PC-3 (cell line): ENCODE results near the gene AGAP3. TPM values are rescaled to one million over a fixed set of nuclear protein-coding genes. Genes with fewer than 3 reads are reported as not detected.

Experiments used
- ATAC-seq: fragments of 200-7000 bp; cut with Tn5 transposase; 2 replicates; pipeline ENCODE4 v1.9.1; 2020; ENCODE audit warnings: mild to moderate bottlenecking, moderate library complexity
- BruUV-seq: library from RNA; stranded (reverse); fragments of 400-500 nt; replicated peaks from 2 replicates; lab custom pipeline; 2021; lab: Mats Ljungman, UMichigan
- CTCF ChIA-PET: fragments of 300-600 bp; sonication (Branson Sonifier 250); formaldehyde crosslinking; loops from one replicate; lab custom pipeline; 2022; ENCODE audit warnings: antibody characterized with exemption; lab: Charles Lee
- POLR2A ChIA-PET: fragments of 300-600 bp; sonication (Branson Sonifier 250); formaldehyde crosslinking; loops from one replicate; lab custom pipeline; 2022; ENCODE audit warnings: antibody characterized with exemption; ENCODE audit not compliant: unreplicated experiment; lab: Charles Lee
- DNase-seq: peaks from one replicate; pipeline ENCODE4 v3.0.0-alpha.2; 2015
- H2AFZ ChIP-seq: fragments of 300-600 bp; sonication (generic); 2 replicates; pipeline ENCODE4 v1.6.0; 2016; ENCODE audit warnings: antibody characterized with exemption, low read length
- H3F3A ChIP-seq: fragments of 300-600 bp; sonication (generic); one replicate; pipeline ENCODE4 v1.6.0; 2017; ENCODE audit warnings: antibody characterized with exemption, low read length, control low read depth, mild to moderate bottlenecking; ENCODE audit not compliant: unreplicated experiment
- H3K27ac ChIP-seq: fragments of 300-600 bp; sonication (generic); 2 replicates; pipeline ENCODE4 v1.5.1; 2016; ENCODE audit warnings: mild to moderate bottlenecking, low read length
- H3K27me3 ChIP-seq: fragments of 300-600 bp; sonication (generic); 2 replicates; pipeline ENCODE4 v1.6.1; 2016; ENCODE audit warnings: low read length, mixed read lengths
- H3K36me3 ChIP-seq: fragments of 300-600 bp; sonication (generic); 2 replicates; pipeline ENCODE4 v1.6.1; 2016; ENCODE audit warnings: low read depth, mixed run types, low read length, mixed read lengths
- H3K4me1 ChIP-seq: fragments of 300-600 bp; sonication (generic); 2 replicates; pipeline ENCODE4 v1.5.1; 2016; ENCODE audit warnings: low read length; ENCODE audit not compliant: insufficient read depth
- H3K4me2 ChIP-seq: fragments of 300-600 bp; sonication (generic); 2 replicates; pipeline ENCODE4 v1.6.0; 2016; ENCODE audit warnings: low read length
- H3K4me3 ChIP-seq: fragments of 300-600 bp; sonication (generic); 2 replicates; pipeline ENCODE4 v1.5.1; 2016; ENCODE audit warnings: mild to moderate bottlenecking, low read length, mixed read lengths
- H3K79me2 ChIP-seq: fragments of 300-600 bp; sonication (generic); 2 replicates; pipeline ENCODE4 v1.6.1; 2017; ENCODE audit warnings: low read length, mixed read lengths
- H3K9ac ChIP-seq: fragments of 300-600 bp; sonication (generic); 2 replicates; pipeline ENCODE4 v1.6.0; 2016; ENCODE audit warnings: mild to moderate bottlenecking, low read length
- H3K9me2 ChIP-seq: fragments of 300-600 bp; sonication (generic); replicated peaks from 2 replicates; pipeline ENCODE4 v1.6.1; 2016; ENCODE audit warnings: mixed run types, low read length, mixed read lengths
- H3K9me3 ChIP-seq: fragments of 300-600 bp; sonication (generic); 2 replicates; pipeline ENCODE4 v1.6.1; 2016; ENCODE audit warnings: low read length, mixed read lengths
- H4K20me1 ChIP-seq: fragments of 300-600 bp; sonication (generic); 2 replicates; pipeline ENCODE4 v1.6.1; 2016; ENCODE audit warnings: low read length, mixed read lengths
- EZH2 ChIP-seq: fragments of 300-600 bp; sonication (generic); IDR thresholded peaks from one replicate; pipeline ENCODE4 v1.6.1; 2017; ENCODE audit warnings: antibody characterized with exemption, mild to moderate bottlenecking, low read length; ENCODE audit not compliant: unreplicated experiment
- EZH2phosphoT487 ChIP-seq: fragments of 300-600 bp; sonication (generic); IDR thresholded peaks from 2 replicates; pipeline ENCODE4 v1.6.1; 2018; ENCODE audit warnings: mild to moderate bottlenecking, antibody characterized with exemption, low read length, borderline replicate concordance
- intact Hi-C: fragments of 100-400 bp; cut with micrococcal nuclease; formaldehyde crosslinking; loops from 2 replicates; pipeline ENCODE4 v1.9.0; 2023
- total RNA-seq: library from RNA; depleted of rRNA; stranded (reverse); fragments of >200 nt; gene quantifications from 2 replicates; pipeline ENCODE4 v1.2.3, GENCODE V29; 2014
- TF ChIP-seq, protein P1 (sequence below): fragments of 300-600 bp; sonication (generic); conservative IDR thresholded peaks from 2 replicates; pipeline ENCODE4 v1.5.1; 2017; ENCODE audit warnings: antibody characterized with exemption, low read depth, mild to moderate bottlenecking, low read length

AGAP3 gene
- total RNA-seq, 1 experiment from 2014 or later: 53.5 TPM

DNA sequence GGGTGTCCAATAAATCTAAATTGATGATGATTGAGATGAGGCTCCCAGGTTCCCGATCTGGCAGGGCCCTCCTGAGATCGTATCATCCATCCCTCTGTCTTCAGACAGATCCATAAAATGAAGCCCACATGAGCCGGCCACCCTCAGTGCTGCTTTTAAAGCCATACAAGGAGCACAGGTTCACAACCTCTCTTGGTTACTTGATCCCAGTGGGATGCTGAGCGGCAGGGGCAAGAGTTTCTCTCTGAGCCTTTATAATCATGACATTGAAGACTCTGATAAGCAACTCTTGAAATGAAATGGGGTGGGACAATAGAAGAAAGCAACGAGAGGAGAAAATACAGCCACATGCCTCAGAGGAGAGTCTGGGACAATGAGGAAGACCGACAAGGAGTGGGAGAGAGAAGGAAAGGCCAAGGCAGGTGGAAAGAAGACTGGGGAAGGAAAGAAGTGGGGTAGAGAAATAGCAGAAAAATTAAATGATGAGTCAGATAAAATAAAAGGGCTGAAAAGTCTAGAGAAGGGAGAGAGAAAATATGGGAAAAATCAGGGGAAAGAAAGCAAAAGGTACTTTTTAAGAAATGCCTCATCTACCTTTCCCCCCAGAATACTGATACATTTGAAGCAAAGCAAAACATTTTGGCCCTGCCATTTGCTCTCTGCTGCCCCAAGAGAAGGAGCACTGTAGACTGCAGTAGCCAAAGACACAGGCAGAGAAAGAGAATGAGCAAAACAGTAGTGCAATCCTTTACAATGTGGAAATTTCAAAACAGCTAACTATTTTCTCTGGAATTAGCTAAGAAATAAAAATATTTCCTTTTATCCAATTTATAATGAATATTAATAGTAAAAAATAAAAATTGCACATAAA lies 66.6 kb downstream of the AGAP3 start:
- no peak overlapping the region for H3K27ac ChIP-seq
- peaks cover 15% of the 10 kb centered on the region for H3K27me3 ChIP-seq
- DNase-seq (no peak), ATAC-seq (no peak)
- no peak overlapping the region for H3K4me3 ChIP-seq
- no peak for TF ChIP-seq EZH2
- TF ChIP-seq, protein P1, sequence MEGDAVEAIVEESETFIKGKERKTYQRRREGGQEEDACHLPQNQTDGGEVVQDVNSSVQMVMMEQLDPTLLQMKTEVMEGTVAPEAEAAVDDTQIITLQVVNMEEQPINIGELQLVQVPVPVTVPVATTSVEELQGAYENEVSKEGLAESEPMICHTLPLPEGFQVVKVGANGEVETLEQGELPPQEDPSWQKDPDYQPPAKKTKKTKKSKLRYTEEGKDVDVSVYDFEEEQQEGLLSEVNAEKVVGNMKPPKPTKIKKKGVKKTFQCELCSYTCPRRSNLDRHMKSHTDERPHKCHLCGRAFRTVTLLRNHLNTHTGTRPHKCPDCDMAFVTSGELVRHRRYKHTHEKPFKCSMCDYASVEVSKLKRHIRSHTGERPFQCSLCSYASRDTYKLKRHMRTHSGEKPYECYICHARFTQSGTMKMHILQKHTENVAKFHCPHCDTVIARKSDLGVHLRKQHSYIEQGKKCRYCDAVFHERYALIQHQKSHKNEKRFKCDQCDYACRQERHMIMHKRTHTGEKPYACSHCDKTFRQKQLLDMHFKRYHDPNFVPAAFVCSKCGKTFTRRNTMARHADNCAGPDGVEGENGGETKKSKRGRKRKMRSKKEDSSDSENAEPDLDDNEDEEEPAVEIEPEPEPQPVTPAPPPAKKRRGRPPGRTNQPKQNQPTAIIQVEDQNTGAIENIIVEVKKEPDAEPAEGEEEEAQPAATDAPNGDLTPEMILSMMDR: 0 out of 2 replicates have a peak, but pooled peaks have one; percentile 21
- BruUV-seq: no TSS peak
- no peaks in the 10 kb centered on the region for H3K79me2 ChIP-seq
- H3K9me3 ChIP-seq: no peaks in the 10 kb centered on the region
- intact Hi-C loops: no loop called here
- no peaks in the 10 kb centered on the region for H3K36me3 ChIP-seq
- no peaks in the 10 kb centered on the region for H3K9me2 ChIP-seq
- ChIA-PET POLR2A (no interaction called here), CTCF (interaction anchor here (0.7 kb wide), 1 partner anchor 164 kb away, joined by 5 read pairs; no protein-coding TSS in a partner anchor)
- no peak overlapping the region for H3K9ac ChIP-seq
- no peak overlapping the region for H3K4me2 ChIP-seq
- H3F3A ChIP-seq: no peaks in the 10 kb centered on the region
- H4K20me1 ChIP-seq: no peaks in the 10 kb centered on the region
- peaks cover 5% of the 10 kb centered on the region for H3K4me1 ChIP-seq
- H2AFZ ChIP-seq: no peak overlapping the region

DNA sequence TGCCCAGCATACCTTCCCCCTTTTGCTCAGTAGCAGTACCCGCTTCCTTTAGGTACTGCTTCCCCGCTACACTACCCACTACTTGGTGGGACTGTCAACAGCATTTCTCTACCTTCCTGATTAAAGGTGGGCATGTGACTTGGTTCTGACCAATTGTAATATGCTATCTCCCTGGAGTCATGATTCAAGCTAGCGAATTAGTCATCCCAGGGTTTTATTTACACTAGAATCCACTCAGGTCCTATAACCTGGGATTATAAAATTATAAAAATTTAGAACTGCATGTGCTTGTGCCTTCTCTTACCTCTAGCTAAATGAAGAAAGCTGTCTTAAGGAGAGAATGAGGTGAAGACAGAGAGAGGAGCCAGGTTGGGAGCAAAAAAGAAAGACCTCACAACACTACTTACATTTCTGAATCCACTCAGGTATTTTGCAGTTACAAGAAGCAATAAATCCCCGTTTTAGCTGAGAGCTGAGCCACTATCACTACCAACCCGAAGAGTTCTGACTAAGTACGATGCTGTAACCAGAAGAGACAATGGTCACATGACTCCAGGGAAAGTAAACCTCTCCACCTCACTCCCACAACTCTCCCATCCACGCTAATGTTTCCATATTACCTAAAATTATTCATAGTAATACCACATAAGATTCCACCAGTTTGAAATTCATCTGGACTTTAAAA lies 71.5 kb downstream of the AGAP3 start:
- H3K4me3 ChIP-seq: peak overlapping the region; percentile 54
- intact Hi-C loops: no loop called here
- H3K4me2 ChIP-seq: peak overlapping the region; percentile 80
- no peaks in the 10 kb centered on the region for H3K9me3 ChIP-seq
- ATAC-seq (peak; percentile 98), DNase-seq (peak; percentile 82)
- H3K79me2 ChIP-seq: no peaks in the 10 kb centered on the region
- H3F3A ChIP-seq: no peaks in the 10 kb centered on the region
- peak overlapping the region; percentile 13 for H3K9ac ChIP-seq
- peak overlapping the region; percentile 69 for H3K27ac ChIP-seq
- peaks cover under 1% of the 10 kb centered on the region for H3K27me3 ChIP-seq
- peak overlapping the region; percentile 77 for H2AFZ ChIP-seq
- no peaks in the 10 kb centered on the region for H3K9me2 ChIP-seq
- H3K4me1 ChIP-seq: peaks cover 13% of the 10 kb centered on the region
- no peaks in the 10 kb centered on the region for H4K20me1 ChIP-seq
- no TSS peak for BruUV-seq
- ChIA-PET POLR2A (interaction anchor here (0.9 kb wide), 1 partner anchor 75 kb away, joined by 4 read pairs; the partner anchor contains the start of gene CHPF2), CTCF (interaction anchor here (1.7 kb wide), 1 partner anchor 34 kb away, joined by 6 read pairs; no protein-coding TSS in a partner anchor)
- no peaks in the 10 kb centered on the region for H3K36me3 ChIP-seq
- TF ChIP-seq EZH2 (no peak), EZH2phosphoT487 (no peak)
- TF ChIP-seq, protein P1: no peak
